Stimulated activated CD8-positive, alpha-beta memory T cell treated with anti-CD3 and anti-CD28 coated beads, Interleukin-15, amount 100 ng/mL, for 1 hour (primary cell): Measurements from ENCODE around the gene RERE.

ENCODE experiments used
- DNase-seq: peaks from one replicate; pipeline ENCODE4 v3.0.0-alpha.2; 2020; ENCODE audit warnings: low read depth

RERE gene

DNA sequence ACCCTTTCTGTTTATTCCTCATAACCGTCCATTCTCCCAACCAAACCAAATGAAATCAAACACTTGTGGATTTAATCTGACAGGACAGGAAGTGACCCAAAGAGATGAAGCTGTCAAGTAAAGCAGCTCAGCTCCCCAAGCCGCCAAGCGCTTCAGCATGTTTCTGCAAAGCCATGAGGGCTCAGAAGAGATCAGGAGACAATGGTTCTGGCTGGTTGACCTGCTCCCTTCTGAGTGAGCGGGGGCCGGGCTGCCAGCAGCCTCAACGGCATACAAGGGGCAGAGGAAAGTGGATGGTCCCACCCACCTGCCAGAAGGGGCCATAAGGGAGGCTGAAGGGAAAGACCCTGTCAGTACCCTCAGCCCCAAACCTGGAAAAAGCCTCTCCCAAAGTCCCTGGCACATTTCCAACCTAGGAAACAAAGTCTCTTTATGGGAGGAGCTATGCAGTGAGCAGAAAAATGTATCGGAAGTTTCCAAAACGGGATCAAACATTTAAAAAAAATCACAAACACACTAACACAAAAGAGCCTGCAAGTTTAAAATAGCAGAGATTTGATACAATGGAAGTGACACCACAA is 454.2 kb downstream of the RERE start:
- DNase-seq, result no peak

DNA sequence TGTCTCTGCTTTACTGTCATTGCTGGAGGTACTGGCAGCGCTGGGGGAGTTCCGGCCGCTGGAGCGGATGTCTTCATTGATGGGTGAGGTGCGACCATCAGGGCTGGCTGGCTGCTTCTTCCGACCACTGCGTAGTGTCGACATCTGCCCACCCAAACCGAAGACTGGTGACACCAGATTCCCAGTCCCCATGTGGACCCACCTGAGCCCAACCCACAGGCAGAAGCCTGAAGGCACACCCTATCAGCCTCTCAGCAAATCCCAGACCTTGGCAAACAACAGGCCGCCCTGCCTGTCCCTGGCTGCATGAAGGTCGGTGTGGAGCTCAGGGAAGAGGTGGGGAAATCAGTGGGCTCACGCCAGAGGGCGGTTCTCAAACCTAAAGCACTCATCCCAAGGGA is 454.7 kb downstream of the RERE start:
- no peak for DNase-seq

DNA sequence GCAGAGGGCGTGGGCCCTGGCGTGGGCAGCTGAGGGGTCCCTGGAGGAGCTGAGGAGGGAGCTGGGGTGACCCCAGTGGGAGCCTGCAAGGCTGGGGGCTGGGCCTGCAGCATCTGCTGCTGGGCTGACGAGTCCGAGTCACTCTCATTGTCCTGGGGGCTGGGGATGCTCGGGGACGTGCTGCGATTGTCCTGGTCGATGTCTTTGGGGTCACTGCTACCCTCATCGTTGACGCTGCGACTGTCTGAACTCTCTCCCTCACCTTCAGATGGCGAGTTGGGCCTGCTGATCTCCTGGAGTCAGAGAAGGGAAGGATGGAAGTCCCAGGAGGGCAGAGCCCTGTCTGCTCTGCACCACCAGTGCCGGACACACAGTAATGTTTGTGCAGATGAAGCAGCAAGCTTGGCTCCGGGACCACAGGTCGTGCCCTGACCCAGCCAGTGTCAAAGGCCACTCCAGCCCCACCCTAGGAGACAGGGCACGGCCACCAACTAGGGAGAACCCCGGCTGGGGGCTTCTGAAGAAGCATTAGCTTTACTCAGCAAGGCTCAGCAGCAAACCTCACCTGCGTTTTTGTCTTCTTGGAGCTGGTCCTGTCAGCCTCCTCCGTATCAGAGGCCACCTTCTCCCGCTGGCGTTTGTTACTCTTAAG is 456.1 kb downstream of the RERE start:
- DNase-seq, result no peak

DNA sequence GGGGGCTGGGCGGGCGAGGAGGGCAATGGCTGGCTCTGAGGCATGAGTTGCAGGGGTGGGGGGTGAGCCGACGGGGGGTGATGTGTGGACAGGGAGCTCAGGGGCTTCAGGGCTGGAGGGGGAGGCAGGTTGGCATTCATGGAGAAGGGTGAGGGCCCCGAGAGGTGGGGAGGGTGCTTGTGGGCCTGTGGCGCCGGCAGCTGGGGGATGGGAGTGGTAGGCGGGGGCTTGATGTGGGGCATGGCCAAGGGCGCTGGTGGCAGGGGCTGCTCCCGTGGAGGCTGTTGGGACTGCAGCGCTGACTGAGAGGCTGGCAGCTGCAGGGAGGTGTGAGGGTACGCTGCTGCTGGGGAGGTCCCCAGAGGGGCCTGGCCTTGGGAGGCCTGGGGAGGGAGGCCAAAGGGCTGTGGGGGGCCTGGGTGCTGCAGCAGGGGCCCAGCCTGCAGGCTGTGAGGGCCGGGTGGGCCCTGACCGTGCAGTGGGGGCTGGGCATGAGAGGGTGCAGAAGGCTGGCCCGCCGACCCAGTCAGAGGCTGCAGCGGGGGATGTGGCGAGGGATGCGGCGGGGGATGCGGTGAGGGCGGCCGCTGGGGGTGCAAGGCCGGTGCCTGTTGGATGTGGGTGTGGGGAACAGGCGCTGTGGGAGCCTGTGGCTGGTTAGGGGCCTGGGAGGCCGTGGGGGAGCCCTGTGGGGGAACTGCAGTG is 456.8 kb downstream of the RERE start:
- no peak for DNase-seq

DNA sequence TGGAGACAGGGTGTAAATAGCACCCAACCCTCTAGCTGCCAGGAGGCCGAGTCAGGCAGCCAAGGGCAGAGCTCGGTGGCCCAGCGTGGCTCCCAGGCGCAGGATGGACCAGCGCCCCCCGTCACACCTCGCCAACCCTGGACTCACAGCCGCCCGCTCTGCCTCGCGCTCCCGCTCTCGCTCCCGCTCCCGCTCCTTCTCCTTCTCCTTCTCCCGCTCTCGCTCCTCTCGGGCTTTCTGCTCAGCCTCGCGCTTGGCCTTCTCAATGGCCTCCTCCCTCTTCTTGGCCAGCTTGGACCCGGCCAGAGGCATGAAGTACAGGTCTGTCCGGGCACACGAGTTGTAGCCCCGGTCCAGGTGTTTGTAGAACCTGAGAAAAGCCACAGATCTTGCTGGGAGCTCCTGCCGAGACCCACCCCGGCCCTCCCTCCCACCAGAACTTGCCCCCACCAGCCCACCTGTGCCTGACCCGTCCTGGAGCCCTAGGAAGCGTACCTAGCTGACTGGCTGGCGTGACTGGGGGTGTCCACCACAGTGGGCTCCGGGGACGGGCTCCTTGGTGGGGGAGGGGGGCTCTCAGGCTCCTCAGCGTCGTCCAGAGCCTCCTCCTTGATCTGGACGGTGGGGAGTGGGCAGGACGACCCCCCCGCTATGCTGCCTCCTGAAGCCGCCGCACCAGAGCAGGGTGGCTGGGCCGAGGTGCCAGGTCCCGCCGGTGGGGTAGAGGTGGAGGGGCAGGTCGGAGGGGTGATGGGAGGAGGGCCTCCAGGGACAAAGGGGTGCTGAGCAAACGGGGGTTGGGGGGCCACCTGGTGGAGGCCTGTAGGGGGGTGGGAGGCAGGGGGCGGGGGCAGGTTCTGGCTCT is 457.6 kb downstream of the RERE start:
- DNase-seq, result no peak

DNA sequence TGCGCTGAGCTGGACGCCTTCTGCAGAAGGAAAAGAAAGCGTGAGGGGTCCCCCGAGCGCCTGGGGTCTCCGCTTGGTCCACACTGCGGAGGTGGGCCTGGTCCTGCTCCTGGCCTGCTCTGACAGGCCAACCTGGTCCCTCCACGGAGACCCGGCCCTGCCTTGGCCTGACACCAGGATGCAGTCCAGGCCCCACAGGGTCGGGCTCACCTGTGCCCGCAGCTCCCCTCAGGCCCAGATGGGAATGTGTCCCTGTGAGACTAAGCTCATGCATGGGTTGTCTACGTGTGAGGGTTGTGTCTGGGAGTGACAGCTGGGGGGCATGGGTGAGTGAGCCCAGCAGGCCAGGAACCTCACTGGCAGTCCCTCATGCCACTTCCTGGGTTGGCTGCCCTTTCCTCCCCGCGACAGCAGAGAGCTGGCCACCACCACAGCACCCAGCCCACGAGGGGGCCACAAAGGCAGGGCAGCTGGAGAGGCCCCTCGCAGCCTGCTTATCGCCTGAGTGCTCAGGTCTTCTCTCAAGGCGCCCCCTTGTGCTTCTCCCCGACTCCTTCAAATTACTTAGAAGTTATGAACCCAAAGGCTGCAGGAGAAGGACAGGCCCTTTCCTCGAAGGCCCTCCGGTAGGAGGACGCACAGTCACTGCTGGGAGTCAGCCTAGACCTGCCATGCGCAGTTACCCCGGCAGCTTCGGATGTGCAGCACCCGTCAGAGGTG is 458.4 kb downstream of the RERE start:
- no peak for DNase-seq

DNA sequence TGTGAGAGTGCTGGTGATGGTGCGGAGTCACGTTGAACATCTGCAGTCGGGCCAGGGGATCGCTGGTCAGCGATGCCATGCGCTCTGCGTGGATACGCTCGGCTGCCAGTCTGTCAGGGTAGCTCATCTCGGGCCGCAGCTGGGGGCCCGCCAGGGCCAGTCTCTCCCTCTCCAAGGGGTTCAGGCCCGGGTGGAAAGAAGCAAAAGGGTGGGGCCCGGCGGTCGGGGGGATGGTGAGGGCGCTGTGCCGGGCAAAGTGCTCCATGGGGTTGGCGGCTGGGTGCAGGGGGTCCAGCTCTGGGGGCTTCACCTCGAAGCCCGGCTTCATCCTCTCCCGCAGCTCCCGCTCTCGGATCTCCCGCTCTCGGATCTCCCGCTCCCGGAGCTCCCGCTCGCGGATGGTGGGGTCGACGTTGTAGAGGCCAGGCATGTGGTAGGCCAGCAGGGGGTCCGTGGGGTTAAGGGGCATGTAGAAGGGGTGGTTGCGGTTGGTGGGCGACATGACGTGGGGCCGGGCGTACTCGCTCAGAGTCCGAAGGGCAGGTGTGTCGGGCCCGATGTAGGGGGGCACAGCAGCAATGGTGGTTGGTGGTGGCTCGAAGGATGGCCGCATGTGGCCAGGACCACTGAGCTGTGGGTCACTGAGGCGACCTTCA is 459.1 kb downstream of the RERE start:
- no peak for DNase-seq

DNA sequence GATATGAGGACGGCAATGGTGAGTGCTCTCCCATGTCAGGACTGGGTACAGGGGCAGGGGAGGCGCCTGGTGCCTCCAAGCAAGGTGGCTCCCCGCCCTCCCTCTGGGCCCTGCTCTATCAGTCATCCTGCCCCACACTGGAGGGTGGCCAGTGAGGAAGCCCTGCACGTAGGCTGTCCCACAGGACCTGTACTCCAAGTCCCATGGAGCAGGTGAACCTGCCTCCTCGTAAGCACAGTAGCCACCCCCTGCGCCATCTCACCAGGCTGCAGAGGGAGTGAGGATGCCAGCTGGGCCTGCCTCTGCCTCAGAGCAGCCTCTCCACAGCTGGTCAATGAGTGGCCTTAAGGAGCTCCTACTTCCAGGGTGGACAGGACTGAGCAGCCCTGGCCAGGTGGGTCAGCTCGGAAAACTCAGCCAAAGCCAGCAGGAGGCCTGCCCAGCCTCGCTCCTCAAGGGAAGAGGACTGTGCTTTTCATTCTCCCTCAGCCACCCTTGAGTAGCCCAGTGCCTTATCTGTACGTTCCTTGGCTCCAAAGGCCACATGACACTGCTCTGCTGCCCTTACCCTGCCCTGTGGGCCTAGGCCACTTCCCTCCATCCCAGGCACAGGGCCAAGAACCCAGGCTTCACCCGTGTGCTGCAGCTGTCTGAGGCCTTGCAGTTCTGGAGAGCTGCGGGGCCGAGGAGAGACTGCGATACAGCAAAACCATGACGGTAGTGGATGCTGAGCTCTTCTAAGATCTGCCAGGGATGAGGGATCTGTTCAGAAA is 459.9 kb downstream of the RERE start:
- DNase-seq, result no peak

DNA sequence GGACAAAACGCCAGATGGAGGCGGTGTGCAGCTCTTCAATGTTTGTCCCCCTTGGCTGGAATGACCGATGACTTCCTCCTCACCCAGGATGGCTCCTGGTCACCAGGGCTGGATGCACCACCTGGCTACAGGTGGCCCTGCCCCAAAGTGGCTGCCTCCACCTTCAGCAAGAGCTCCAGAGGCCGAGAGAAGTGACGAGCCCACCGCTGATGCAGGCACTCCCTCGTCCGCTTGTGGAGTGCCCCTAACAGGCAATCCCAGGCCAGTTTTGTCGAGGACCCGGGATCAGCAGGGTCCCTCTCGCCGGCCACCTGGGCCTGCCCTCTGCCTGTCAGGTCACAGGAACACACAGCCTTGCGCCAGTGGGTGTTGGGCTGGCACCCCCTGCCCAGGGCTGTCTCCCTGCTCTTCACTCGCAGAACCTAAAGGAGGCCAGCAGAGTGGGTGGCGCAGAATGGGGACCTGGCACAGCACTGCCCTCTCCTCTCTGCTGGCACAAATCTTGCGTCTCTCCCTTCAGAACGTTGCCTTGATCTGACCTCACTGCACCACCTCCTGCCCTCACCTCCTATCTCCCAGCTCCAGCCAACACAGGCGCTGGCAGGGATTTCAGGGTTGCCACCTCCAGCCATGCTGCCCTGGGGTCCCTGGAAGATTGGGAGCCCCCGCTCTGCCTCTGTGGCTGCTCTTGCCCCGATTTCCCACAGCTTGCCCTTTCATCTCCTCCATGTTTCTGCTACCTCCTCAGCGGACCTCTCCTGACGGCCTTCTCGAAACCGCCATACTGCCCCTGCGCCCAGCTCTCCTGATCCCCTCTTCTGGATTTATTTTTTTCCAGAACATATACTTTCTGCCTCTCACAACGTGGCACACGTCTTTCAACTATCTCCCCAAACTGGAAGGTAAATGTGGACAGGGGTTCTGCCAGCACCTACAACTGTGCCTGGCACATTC is 460.9 kb downstream of the RERE start:
- no peak for DNase-seq

DNA sequence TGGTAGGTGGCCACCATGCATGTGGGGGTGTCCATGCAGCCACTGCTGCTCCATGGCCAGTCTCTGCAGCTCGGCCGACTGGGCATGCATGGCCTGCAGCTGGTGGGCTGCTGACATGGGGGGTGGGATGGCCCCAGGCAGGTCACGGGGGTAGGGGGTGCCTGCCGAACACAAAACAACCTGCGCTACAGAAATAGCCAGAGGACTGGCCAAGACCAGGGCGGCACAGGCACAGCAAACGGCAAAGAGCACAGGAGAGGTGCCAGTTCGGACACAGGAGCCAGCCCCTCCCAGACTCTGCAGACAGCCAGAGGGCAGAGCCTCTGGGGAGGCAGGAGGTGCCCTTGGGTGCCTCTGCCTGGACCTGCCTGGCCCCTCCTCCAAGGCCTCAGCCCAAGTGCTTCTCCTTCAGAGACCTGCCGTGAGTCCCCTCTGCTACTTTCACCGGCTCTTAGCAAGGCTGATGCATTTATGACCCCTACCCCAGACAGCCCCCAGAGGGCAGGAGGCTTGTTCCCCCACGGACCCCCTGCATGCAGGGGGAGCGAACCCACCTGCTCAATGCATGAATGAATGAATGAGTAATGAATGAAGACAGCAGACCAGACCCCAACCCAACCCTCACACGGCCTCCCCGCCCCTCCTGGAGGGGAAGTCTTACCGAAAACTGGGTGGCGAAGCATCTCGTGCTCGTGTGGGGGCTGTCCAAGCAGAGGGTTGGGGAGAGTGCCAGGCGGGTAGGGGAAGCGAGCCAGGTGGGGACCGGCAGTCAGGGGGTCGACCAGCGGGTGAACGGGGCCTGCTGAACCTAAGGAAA is 461.8 kb downstream of the RERE start:
- DNase-seq, result no peak

DNA sequence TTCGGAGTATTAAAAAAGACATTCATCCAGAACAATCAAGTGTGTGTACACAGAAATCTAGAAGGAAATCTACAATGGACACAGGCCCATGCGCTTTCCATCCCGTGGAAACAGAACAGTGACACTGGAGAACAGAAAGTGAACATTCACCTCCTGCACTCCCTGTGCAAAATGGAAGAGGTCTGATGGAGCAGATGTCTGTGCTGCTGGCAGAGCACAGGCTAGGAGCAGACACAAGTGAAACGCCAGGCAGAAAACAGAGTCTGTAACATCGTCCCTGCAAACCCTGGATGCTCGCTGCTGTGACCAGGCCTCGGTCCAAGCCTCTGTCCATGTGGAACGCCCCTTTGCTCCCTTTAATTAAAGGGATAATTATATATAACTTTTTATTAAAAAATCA is 463.4 kb downstream of the RERE start:
- no peak for DNase-seq

DNA sequence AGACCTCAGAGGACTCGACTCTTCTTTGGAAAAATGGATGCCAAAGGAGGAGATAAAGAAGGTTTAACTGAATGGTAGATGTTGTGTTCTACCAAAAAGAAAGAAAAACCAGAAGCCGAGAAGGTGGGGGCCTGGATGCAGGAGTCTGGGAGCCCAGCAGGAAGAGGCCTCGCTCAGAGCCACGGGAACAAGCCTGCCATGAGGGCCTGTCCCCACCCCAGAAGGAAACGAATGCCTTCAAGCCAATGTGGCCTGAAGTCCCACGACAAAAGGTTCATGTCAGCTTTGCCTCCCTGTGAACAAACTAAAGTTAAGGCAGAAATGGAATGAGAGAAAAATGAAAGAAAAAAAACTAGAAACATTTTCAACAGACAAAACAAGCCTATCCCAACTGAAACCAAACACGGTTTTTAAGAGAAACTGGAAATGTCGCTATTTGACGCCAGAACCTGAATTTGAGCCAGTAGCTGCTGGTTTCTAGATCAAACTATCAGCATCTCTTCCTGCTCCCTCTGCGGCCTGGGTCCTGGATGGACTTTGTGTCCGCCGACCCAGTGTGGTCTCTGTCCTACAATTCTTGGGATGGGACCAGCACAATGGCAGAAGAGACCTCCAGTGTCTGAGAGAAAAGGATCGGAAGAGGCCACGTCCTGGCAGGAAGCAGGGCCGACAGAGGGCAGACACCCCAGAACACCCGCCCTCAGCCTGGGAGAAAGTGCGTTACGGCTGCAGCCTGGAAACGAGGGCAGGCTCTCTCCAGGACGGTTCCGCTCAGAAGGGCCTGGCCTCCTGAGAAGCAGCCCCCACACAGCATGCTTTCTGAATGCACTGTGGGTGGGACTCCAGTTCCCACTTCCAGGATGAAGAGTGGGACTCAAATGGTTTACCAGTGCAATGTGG is 464.3 kb downstream of the RERE start:
- DNase-seq, result no peak

DNA sequence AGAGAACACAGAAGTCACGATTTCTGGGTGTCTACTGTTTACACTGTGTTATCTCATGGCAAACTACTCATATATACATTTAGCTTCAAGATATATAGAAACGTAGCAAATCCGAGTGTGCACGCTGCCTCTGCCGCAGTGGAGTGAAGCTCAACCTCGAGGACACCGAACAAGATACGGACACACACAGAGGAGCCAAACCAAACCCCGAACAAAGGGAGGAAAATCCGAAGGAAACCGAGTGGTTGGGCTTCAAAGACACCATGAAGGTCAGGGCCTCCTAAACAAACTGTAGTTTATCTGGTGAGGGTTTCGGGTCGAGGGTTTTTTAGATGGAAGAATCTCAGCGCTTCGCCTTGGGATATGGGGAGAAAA is 465.0 kb downstream of the RERE start:
- no peak for DNase-seq

DNA sequence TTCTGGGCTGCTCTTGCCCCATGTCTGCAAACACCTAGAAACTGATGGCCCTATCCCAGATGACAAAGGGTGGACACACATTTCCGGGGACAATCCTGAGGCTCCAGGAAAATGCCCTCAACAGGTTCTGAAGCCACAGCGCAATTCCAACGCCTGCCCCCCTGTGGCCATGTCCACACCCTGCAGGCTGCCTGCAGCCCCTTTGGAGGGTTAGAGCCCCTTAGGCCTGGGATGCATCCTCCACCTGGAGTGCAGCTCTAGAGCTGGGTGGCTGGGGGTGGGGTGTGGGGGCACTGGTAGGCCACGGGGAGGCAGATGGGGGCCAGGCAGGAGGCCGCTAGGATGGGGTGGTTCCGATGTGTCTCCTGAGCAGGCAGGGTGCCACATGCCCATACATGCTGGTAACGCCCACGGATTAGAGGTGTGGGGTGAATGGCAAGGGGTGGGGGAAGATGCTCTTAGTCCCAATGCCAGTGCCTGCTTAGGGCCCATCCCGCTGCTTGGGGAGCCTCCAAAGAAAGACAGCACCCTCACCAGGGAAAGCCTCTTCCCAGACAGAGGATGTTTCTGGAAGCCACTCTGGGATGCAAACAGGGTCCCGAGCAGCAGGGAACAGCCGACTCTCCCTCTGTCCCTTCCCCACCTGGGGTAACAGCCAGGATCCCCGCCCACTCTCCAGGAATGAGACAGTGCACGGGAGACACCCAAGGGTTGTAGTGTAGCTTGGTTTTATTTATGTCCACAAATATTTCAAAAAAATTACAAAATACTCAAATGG is 465.6 kb downstream of the RERE start:
- DNase-seq, result no peak

DNA sequence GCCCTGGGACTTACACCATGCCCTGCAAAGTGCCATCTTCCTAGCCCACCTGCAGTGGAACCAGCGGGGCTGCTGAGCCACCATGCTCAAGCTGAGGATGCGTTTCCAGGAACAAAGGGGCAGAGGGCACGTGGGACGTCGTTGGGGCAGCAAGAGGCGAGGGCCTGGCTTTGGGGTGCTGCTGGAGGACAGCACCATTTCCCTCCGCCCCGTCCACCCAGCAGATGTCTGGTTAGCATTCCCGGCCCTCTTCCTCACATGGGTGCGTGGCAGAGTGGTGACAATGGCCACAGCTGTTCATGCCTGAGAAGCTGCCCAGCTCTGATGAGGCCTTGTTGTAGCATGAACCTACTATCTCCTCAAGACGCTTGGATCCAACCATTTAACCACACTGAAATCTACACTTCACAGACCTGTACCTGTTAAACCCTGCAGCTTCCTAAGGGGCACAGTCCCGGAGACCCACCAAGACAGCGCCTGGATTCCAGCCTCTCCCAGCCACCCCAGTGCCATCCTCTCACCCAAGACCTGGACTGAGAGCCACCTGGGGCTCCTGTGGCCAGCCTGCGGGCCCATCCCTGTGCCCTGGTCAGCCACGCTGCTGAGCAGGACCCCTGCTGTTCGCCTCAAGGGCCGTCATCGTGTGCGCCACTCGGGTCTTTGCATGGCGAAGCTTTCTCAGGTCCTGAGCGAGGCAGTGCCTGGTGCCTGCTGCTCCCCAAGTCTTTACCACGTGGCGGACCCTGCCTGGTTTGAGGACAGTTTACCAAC is 466.3 kb downstream of the RERE start:
- no peak for DNase-seq

DNA sequence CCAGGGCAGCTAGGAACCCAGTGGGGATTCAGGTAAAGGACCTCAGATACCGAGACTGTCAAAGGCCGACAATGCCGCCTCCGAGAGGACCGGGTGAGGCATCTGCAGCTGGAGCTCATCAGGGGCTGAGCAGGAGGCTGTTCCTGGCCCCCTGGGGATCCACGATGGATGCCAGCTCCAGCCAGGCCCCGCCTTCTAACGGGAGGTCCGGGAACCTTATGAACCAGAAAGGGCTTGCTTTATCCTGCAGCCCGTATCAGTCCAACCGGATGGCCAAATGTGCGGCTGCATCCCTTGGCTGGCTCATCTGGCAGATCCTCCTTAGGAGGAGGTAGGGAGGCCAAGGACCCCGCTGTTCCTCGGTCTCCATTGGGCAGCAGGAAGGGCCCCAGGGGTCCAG is 467.5 kb downstream of the RERE start:
- DNase-seq, result no peak
